Activated T-helper 1 cell treated with Interleukin-2 at 50 U/mL for 16 hours (primary cell): ENCODE results near the gene USP31.

Source experiments
- DNase-seq: peaks from one replicate; pipeline ENCODE4 v3.0.0-alpha.2; 2020; ENCODE audit warnings: low read depth

The USP31 gene

DNA sequence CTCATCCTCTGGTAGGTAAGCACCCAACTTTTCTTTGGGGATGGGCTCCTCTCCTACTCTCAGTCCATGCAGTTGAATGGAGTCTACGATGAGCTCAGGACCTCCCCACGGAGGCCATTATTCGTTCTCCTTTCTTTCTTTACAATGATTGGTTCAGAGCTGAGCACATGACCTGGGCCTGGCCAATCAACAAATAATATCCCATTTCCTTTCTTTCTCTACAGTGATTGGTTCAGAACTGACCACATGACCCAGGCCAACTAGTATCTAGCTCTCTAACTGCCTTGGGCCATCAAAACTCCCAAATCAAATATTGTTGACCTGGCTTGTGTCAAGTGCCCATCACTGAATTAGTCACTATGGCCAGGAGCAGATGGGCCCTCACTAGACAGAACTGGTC lies 129.2 kb downstream of the USP31 start:
- no peak for DNase-seq

DNA sequence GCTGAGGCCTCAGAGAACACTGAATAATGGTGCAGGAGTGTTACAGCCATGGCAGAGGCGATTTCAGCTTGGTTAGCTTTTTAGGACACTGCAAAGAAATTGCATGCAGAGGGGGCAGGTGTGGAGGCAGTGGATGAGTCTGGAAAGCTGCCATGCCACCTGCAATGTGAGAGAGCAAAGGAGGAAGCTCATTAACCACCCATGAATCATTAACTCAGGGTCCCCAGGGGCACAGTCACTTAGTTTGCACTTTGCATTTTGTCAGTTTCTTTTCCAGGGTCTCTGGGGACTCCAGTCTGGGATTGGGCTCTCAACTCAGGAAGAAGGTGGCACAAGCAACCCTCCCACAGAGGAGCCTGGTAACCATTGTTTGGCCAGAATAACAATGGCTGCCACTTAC lies 132.9 kb downstream of the USP31 start:
- no peak for DNase-seq

DNA sequence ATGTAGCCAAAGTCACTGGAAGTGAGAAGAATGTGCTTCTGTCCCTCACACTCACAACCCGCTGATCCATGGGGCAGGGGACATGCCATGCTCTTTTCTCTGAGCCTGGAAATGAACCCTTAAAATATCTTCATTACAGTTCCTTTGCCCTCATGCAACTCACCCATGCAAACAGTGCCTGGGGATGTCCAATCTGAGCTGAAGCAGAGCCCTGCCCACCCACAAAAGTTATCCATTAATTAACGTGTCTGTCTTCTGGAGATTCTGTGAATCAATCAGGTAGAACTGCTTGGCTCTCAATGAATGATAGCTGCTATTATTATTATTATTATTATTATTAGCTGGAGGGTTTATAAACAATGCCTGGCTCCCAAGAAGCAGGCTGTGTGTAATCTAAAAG lies 133.7 kb downstream of the USP31 start:
- no peak for DNase-seq

DNA sequence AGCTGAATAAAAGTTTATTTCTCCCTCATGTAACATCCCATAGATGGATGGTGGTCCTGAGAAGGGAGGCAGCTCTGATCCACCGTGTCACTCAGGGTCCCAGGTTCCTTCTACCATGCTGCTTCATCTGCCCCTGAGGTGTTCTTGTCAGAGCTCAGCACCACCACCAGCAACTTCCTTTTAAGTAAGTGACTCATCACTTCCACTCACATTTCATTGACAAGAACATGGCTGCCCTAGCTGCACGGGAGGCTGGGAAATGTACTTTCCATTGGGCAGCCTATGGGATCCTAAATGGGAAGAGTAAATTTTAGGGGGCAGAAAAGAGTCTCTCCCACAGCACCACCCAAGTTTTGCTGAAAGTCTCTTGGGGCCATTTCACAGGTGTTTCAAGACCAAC lies 134.7 kb downstream of the USP31 start:
- no peak for DNase-seq
